Prostate gland (tissue), 2 donors: ENCODE measurements around the gene BBC3. TPM values are rescaled to one million over a fixed set of nuclear protein-coding genes. Genes with fewer than 3 reads are reported as not detected.
A peak's percentile ranks its signal among the peaks of the same experiment; 100 is the strongest.

ENCODE experiments used
- DNase-seq: peaks from one replicate; pipeline ENCODE4 v3.0.0-alpha.2; 2019; ENCODE audit warnings: low spot score
- H3K27ac ChIP-seq, 2 donors: fragments of 200-600 bp; sonication (generic); 2 replicates each; pipeline ENCODE4 v1.5.1; 2017 to 2019
- H3K27me3 ChIP-seq: fragments of 200-600 bp; sonication (generic); replicated peaks from 2 replicates; pipeline ENCODE4 v1.5.1; 2019; ENCODE audit not compliant: insufficient read depth
- H3K36me3 ChIP-seq, 2 donors: fragments of 200-600 bp; sonication (generic); 1 replicate in 1 of 2; 2 replicates in 1 of 2; pipeline versions ENCODE4 v1.5.1 to v1.8.1; 2017 to 2019
- H3K4me1 ChIP-seq: fragments of 200-600 bp; sonication (generic); replicated peaks from 2 replicates; pipeline ENCODE4 v1.5.1; 2019
- H3K4me3 ChIP-seq, 2 donors: fragments of 200-600 bp; sonication (generic); 2 replicates each; pipeline ENCODE4 v1.5.1; 2017 to 2019
- H3K9me3 ChIP-seq: fragments of 200-600 bp; sonication (generic); 2 replicates; pipeline ENCODE4 v1.5.1; 2017
- CTCF ChIP-seq, 4 experiments: fragments of 200-600 bp in 2 of 4; fragments of 450-650 bp in 2 of 4; sonication (generic) in 2 of 4; IDR thresholded peaks; 1 replicate in 3 of 4; 2 replicates in 1 of 4; pipeline ENCODE4 v1.5.1; 2016 to 2019; ENCODE audit warnings: antibody characterized with exemption in 4 of 4, mild to moderate bottlenecking in 2 of 4, moderate library complexity in 2 of 4
- POLR2A ChIP-seq: fragments of 450-650 bp; IDR thresholded peaks from one replicate; pipeline ENCODE4 v1.6.1; 2016; ENCODE audit warnings: antibody characterized with exemption, mild to moderate bottlenecking
- POLR2AphosphoS5 ChIP-seq: sonication (generic); formaldehyde crosslinking; IDR thresholded peaks from one replicate; pipeline ENCODE4 v1.6.1; 2017; ENCODE audit warnings: antibody characterized with exemption
- WGBS: methylation state at CpG from one replicate; pipeline ENCODE4 v1.1.5; 2018; 5-methylcytosine and 5-hydroxymethylcytosine counted together
- intact Hi-C: fragments of 100-400 bp; cut with DNase I; formaldehyde crosslinking; loops from one replicate; pipeline ENCODE4 v1.14.2; 2022
- microRNA counts, 2 donors: library from miRNA; unstranded; fragments of <30 nt; microRNA quantifications; one replicate each; lab custom pipeline; 2016 to 2017
- microRNA-seq: library from miRNA; unstranded; fragments of <30 nt; microRNA quantifications from one replicate; pipeline ENCODE4, GENCODE V29; 2016
- small RNA-seq, 2 donors: library from RNA; depleted of rRNA; stranded (forward); fragments of <200 nt; gene quantifications; one replicate each; pipeline ENCODE3, GENCODE V24; 2016
- total RNA-seq, 2 donors: library from RNA; depleted of rRNA; stranded (reverse); fragments of >200 nt; gene quantifications; one replicate each; pipeline ENCODE4 v1.1.0, GENCODE V29; 2016

The BBC3 gene
- total RNA-seq, 2 donors from 2014 or later: 11.1 to 12.8 TPM

DNA sequence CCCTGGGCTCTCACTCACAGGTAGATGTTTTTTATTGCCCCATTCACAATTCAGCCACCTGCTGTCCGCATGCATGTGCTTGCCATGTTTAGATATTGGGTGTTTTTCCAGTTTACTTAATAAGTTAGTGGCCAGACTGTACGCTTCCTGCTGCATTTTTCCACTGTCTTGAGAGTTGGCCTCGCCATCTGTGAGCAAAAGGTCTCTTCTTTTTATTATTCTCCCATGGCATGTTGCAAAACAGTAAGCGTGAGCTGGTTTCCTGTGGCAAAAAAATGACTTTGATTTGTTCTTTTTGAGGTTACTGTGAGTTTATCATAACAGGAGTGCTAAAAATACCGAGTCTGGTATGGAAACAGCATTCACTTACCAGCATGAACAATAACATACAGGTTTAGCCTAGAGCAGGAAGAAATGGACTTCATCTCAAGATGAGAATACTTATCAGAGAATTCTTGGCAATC is 54.3 kb downstream of the BBC3 start:
- H3K27me3 ChIP-seq: no peaks in the 10 kb centered on the region
- peak overlapping the region; percentile 22 to 26 for H3K27ac ChIP-seq
- H3K4me1 ChIP-seq: peaks cover 10% of the 10 kb centered on the region
- H3K36me3 ChIP-seq: peaks cover 0 to 3% of the 10 kb centered on the region in 2 donors
- no peak for TF ChIP-seq CTCF (IDR thresholded peaks at IDR 0.05)
- TF ChIP-seq POLR2AphosphoS5: peak; percentile 61
- intact Hi-C loops: no loop called here
- 5% methylated on average over 5 of the region's 5 CpGs for WGBS
- DNase-seq: no peak
- no peak overlapping the region for H3K4me3 ChIP-seq
- H3K9me3 ChIP-seq: no peaks in the 10 kb centered on the region

DNA sequence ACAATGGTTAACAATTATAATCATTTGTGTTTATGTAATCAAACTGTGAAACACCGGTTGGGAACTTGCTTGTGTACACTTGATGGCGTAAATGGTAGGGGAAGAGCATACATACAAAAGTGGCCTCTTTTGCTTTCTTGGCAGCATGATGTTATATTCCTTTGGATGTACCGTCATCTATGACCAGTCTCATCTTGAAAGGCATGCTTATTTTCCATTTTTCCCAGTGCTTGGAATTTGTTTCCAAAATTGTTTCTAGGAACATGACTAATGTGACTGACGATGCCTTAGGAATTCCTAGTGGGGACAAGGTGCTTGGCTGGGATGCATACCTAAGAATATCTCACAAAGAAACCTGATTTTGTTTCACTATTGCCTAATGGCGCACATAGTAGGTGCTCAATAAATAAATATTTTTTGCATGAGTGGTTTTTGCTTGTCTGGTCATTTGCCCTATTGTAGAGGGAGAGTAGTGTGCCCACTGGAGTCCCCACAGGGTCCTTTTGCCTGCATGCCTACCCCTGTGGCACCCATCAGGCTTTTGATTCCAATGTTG is 54.9 kb downstream of the BBC3 start:
- Histone ChIP-seq H3K27me3 (no peaks in the 10 kb centered on the region), H3K9me3 (no peaks in the 10 kb centered on the region), H3K36me3 (peaks cover 0 to 3% of the 10 kb centered on the region in 2 donors), H3K4me1 (peaks cover 10% of the 10 kb centered on the region), H3K27ac (peak overlapping the region in 1 of 2 donors; percentile 22), H3K4me3 (no peak overlapping the region)
- 52% methylated on average over 5 of the region's 5 CpGs for WGBS
- DNase-seq: no peak
- no peak for TF ChIP-seq POLR2AphosphoS5
- intact Hi-C loops: no loop called here

DNA sequence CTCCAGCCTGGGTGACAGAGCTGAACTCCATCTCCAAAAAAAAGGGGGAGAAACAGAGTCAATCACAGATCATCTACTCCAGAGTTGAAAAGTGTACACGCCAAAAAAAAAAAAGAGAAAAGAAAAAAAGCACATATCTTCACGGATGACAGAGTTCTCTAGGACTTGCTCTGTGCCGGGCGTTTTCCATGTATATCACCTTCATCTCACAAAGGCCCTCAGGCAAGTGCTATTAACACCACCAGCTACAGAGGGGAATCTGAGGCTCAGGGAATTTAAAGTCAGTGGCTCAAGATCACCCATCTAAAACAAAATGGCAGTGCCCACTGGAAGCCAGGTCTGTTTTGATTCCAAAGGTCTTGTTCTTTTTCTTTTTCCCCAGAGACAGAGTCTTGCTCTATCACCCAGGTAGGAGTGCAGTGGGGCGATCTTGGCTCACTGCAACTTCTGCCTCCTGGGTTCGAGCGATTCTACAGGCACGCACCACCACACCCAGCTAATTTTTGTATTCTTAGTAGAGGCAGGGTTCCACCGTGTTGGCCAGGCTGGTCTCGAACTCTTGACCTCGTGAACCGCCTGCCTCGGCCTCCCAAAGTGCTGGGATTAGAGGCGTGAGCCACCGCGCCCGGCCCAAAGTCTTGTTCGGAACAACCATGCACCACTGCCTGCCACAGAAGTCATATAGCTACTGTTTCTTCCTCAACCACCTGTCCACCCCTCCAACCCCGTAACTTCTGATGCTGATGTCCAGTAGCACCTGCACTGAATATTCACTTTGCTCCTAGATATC is 58.1 kb downstream of the BBC3 start:
- Histone ChIP-seq H3K36me3 (peaks cover 0 to 3% of the 10 kb centered on the region in 2 donors), H3K9me3 (no peaks in the 10 kb centered on the region), H3K27me3 (no peaks in the 10 kb centered on the region), H3K4me1 (peaks cover 10% of the 10 kb centered on the region), H3K27ac (no peak overlapping the region), H3K4me3 (no peak overlapping the region)
- no peak for TF ChIP-seq POLR2A
- no peak for TF ChIP-seq CTCF (IDR thresholded peaks at IDR 0.05)
- intact Hi-C loops: no loop called here
- no peak for DNase-seq
- WGBS: 88% methylated on average over 19 of the region's 19 CpGs

MicroRNA genes within 50 kb of the gene (microRNA counts, 767-probe panel; counts per million panel counts)
- 431 to 1,117 counts per million in 2 donors for microRNA hsa-miR-3190-5p (lab: Ali Mortazavi, UCI)

Small RNAs within 50 kb of the gene (microRNA-seq; reads per million reads assigned to microRNA genes)
- not detected for gene MIR3190
- gene MIR3191: not detected

Small RNAs within 50 kb of the gene (small RNA-seq; reads per million reads assigned to genes)
- gene MIR3190: 0 reads per million in 2 donors

Other genes with a start within 250 kb of the BBC3 start
- gene NPAS1, start 211.4 kb downstream of the BBC3 start, total RNA-seq: under 1 TPM; 0.27 to 0.51 TPM
- 10 to 100 TPM; 23.4 to 55.5 TPM for gene TMEM160, start 182.6 kb downstream of the BBC3 start, total RNA-seq
- gene ZC3H4, start 117.4 kb downstream of the BBC3 start, total RNA-seq: 10 to 100 TPM; 35.3 to 49.1 TPM
- 10 to 100 TPM; 48.4 to 73.0 TPM for gene SAE1, start 100.4 kb downstream of the BBC3 start, total RNA-seq
- gene CCDC9, start 25.3 kb upstream of the BBC3 start, total RNA-seq: 10 to 100 TPM; 27.9 to 48.7 TPM
- gene INAFM1, start 43.7 kb upstream of the BBC3 start, total RNA-seq: 10 to 100 TPM; 11.4 to 30.2 TPM
- gene C5AR1, start 78.7 kb upstream of the BBC3 start, total RNA-seq: 1 to 10 TPM; 1.6 to 4.6 TPM
- 1 to 10 TPM in 1 of 2 donors, not detected in 1; 1.9 TPM for gene C5AR2, start 101.0 kb upstream of the BBC3 start, total RNA-seq
- gene DHX34, start 118.1 kb upstream of the BBC3 start, total RNA-seq: 10 to 100 TPM; 15.5 to 41.8 TPM
- 10 to 100 TPM; 16.2 to 41.6 TPM for gene MEIS3, start 188.3 kb upstream of the BBC3 start, total RNA-seq
- 1 to 10 TPM; 1.3 to 7.7 TPM for gene SLC8A2, start 240.7 kb upstream of the BBC3 start, total RNA-seq